ENCODE measurements around the gene TRPT1. TPM values are rescaled to one million over a fixed set of nuclear protein-coding genes. Genes with fewer than 3 reads are reported as not detected.

TRPT1 gene
- total and polyA plus RNA-seq, 2 donors, result 12.7 to 45.3 TPM

- DNase-seq (ENCODE audit: extremely low spot score), result no peak
- Histone ChIP-seq H3K27ac (ENCODE audit: low read depth) (peak overlapping the region; percentile 35), H3K36me3 (ENCODE audit: insufficient read depth) (no peaks in the 10 kb centered on the region), H3K4me3 (ENCODE audit: low read depth, low read length) (no peak overlapping the region), H3K4me1 (ENCODE audit: insufficient read depth) (no peaks in the 10 kb centered on the region)
- 74% methylated on average over 23 of the region's 23 CpGs for WGBS
Observed at GRCh38 chr11:64208086-64208795, 17.7 kb downstream of the TRPT1 start.

DNA sequence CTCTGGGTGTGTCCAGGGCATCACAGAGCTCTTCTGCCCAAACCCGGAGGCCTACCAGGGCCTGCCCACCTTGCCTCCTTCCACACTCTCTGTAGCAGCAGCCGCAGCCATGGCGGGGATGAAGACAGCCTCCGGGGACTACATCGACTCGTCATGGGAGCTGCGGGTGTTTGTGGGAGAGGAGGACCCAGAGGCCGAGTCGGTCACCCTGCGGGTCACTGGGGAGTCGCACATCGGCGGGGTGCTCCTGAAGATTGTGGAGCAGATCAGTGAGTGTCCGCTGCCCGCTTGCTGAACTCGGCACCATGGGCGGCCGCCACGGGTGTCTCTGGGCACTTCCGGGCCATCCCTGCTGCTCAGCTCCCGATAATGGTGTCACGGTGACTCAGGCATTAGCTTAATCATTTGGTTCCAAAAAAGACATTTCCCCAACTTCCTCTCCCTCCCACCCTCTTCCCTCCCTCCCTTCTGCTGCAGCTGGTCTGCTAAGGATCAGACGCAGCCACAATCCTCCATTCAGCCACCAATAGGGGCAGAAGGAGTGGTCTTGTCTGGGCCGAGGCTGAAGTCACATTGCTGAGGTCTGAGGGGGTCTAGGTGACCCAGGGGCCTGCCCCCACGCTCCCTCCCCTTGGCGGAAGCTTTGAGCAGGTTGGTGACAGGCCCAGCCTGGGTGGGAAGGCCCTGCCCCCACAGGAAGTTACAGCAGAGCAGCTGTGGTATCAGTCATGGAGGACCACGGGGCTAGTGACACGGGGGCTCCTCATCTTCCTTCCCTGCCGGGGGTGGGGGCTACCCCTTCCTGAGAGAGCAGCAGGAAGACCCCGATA is 18.5 kb downstream of the TRPT1 start:
- Histone ChIP-seq H3K27ac (ENCODE audit: low read depth) (peak overlapping the region; percentile 54), H3K36me3 (ENCODE audit: insufficient read depth) (no peaks in the 10 kb centered on the region), H3K4me1 (ENCODE audit: insufficient read depth) (no peaks in the 10 kb centered on the region), H3K4me3 (ENCODE audit: low read depth, low read length) (peak overlapping the region; percentile 21)
- 49% methylated on average over 30 of the region's 30 CpGs for WGBS
- DNase-seq (ENCODE audit: extremely low spot score), result no peak

GRCh38 chr11:64206457-64207255 is 19.3 kb downstream of the TRPT1 start, which contains the start of gene FERMT3:
TSS of gene FERMT3 (plus strand) at chr11:64206721. CDS start at chr11:64207365, 644 bp downstream.
- DNase-seq (ENCODE audit: extremely low spot score), result no peak
- Histone ChIP-seq H3K4me1 (ENCODE audit: insufficient read depth) (no peaks in the 10 kb centered on the region), H3K4me3 (ENCODE audit: low read depth, low read length) (peak within 1 kb of the TSS; percentile 21), H3K36me3 (ENCODE audit: insufficient read depth) (no peaks in the 10 kb centered on the region), H3K27ac (ENCODE audit: low read depth) (peak within 1 kb of the TSS; percentile 54)
- 77% methylated on average over 27 of the region's 27 CpGs for WGBS

- WGBS, result 22% methylated on average over 7 of the region's 7 CpGs
- Histone ChIP-seq H3K27ac (ENCODE audit: low read depth) (no peak overlapping the region), H3K4me3 (ENCODE audit: low read depth, low read length) (no peak overlapping the region), H3K4me1 (ENCODE audit: insufficient read depth) (no peaks in the 10 kb centered on the region), H3K36me3 (ENCODE audit: insufficient read depth) (no peaks in the 10 kb centered on the region)
- DNase-seq (ENCODE audit: extremely low spot score), result peak; percentile 73
Observed at GRCh38 chr11:64204464-64204989, 21.5 kb downstream of the TRPT1 start.

DNA sequence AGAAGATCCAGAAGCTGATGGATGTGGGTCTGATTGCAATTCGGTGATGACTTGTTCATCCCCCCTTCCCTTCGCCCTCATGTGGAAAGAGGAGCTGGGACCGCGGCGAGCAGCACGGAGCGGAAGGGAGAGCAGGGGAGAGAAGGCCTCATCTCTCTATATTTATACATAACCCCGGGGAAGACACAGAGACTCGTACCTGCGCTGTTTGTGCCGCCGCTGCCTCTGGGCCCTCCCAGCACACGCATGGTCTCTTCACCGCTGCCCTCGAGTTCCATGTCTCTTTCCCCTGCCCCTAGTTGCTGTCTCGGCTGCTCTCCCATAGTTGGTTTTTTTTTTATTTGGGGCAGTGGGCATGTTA is 21.9 kb downstream of the TRPT1 start:
- H3K27ac ChIP-seq (ENCODE audit: low read depth), result no peak overlapping the region
- no peak for DNase-seq (ENCODE audit: extremely low spot score)
- H3K4me1 ChIP-seq (ENCODE audit: insufficient read depth), result no peaks in the 10 kb centered on the region
- no peaks in the 10 kb centered on the region for H3K36me3 ChIP-seq (ENCODE audit: insufficient read depth)
- no peak overlapping the region for H3K4me3 ChIP-seq (ENCODE audit: low read depth, low read length)
- WGBS, result 73% methylated on average over 16 of the region's 16 CpGs

- no peak for DNase-seq (ENCODE audit: extremely low spot score)
- WGBS, result 89% methylated on average over 27 of the region's 27 CpGs
- no peak overlapping the region for H3K27ac ChIP-seq (ENCODE audit: low read depth)
- H3K4me1 ChIP-seq (ENCODE audit: insufficient read depth), result no peaks in the 10 kb centered on the region
- H3K4me3 ChIP-seq (ENCODE audit: low read depth, low read length), result no peak overlapping the region
- no peaks in the 10 kb centered on the region for H3K36me3 ChIP-seq (ENCODE audit: insufficient read depth)
Observed at GRCh38 chr11:64203421-64204079, 22.4 kb downstream of the TRPT1 start.

GRCh38 chr11:64202992-64203391 is 23.0 kb downstream of the TRPT1 start:
- no peak for DNase-seq (ENCODE audit: extremely low spot score)
- WGBS, result 96% methylated on average over 9 of the region's 9 CpGs
- Histone ChIP-seq H3K4me3 (ENCODE audit: low read depth, low read length) (no peak overlapping the region), H3K27ac (ENCODE audit: low read depth) (no peak overlapping the region), H3K4me1 (ENCODE audit: insufficient read depth) (no peaks in the 10 kb centered on the region), H3K36me3 (ENCODE audit: insufficient read depth) (no peaks in the 10 kb centered on the region)

- 68% methylated on average over 3 of the region's 3 CpGs for WGBS
- no peak overlapping the region for H3K27ac ChIP-seq (ENCODE audit: low read depth)
- peaks cover 2% of the 10 kb centered on the region for H3K36me3 ChIP-seq (ENCODE audit: insufficient read depth)
- no peaks in the 10 kb centered on the region for H3K4me1 ChIP-seq (ENCODE audit: insufficient read depth)
- H3K4me3 ChIP-seq (ENCODE audit: low read depth, low read length), result no peak overlapping the region
- no peak for DNase-seq (ENCODE audit: extremely low spot score)
Observed at GRCh38 chr11:64201543-64201942, 24.4 kb downstream of the TRPT1 start.

DNA sequence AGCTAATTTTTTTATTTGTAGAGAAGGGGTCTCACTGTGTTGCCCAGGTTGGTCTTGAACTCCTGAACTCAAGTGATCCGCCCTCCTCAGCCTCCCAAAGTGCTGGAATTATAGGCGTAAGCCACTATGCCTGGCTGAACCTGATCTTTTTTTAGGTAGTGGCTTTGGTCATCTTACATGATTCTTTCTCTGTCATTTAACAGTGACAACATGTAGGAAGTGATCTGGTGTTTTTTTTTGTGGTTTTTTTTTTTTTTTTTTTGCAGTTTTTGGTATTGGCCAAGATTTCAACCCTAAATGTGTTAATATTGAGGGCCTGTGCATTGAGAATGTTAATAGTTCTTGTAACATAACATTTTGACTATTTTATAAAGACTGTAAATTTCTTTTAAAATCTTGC is 27.5 kb downstream of the TRPT1 start:
- DNase-seq (ENCODE audit: extremely low spot score), result no peak
- no peak overlapping the region for H3K4me3 ChIP-seq (ENCODE audit: low read depth, low read length)
- H3K27ac ChIP-seq (ENCODE audit: low read depth), result no peak overlapping the region
- H3K4me1 ChIP-seq (ENCODE audit: insufficient read depth), result no peaks in the 10 kb centered on the region
- WGBS, result 98% methylated on average over 2 of the region's 2 CpGs
- peaks cover 4% of the 10 kb centered on the region for H3K36me3 ChIP-seq (ENCODE audit: insufficient read depth)

- H3K36me3 ChIP-seq (ENCODE audit: insufficient read depth), result peaks cover 4% of the 10 kb centered on the region
- WGBS, result 84% methylated on average over 9 of the region's 9 CpGs
Observed at GRCh38 chr11:64196626-64197025, 29.4 kb downstream of the TRPT1 start.

DNA sequence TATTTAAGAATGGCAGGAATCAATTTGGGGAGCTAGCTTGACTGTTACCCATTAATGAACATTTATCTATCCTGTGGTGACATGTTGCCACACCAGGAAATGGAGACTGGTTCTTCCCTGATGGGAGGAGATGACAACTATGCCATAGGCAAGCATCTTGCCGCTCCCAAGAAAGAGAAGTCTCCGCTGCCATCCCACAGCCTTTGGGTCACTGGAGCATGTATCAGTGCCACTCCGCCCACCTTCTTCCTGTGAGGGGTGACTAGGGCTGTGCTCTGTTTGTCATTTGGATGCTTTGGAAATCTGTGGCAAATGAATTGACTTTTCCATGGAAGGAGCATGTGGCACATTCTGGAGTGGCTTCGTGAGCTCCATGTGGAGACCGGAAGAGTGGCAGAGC is 33.6 kb downstream of the TRPT1 start:
- Histone ChIP-seq H3K4me1 (ENCODE audit: insufficient read depth) (no peaks in the 10 kb centered on the region), H3K36me3 (ENCODE audit: insufficient read depth) (peaks cover 4% of the 10 kb centered on the region), H3K4me3 (ENCODE audit: low read depth, low read length) (no peak overlapping the region), H3K27ac (ENCODE audit: low read depth) (no peak overlapping the region)
- 93% methylated on average over 5 of the region's 5 CpGs for WGBS
- no peak for DNase-seq (ENCODE audit: extremely low spot score)

More at GRCh38 chr11:64196626-64197025, 29.4 kb downstream of the TRPT1 start:
- Histone ChIP-seq H3K4me3 (ENCODE audit: low read depth, low read length) (no peak overlapping the region), H3K4me1 (ENCODE audit: insufficient read depth) (no peaks in the 10 kb centered on the region), H3K27ac (ENCODE audit: low read depth) (no peak overlapping the region)
- no peak for DNase-seq (ENCODE audit: extremely low spot score)

DNA sequence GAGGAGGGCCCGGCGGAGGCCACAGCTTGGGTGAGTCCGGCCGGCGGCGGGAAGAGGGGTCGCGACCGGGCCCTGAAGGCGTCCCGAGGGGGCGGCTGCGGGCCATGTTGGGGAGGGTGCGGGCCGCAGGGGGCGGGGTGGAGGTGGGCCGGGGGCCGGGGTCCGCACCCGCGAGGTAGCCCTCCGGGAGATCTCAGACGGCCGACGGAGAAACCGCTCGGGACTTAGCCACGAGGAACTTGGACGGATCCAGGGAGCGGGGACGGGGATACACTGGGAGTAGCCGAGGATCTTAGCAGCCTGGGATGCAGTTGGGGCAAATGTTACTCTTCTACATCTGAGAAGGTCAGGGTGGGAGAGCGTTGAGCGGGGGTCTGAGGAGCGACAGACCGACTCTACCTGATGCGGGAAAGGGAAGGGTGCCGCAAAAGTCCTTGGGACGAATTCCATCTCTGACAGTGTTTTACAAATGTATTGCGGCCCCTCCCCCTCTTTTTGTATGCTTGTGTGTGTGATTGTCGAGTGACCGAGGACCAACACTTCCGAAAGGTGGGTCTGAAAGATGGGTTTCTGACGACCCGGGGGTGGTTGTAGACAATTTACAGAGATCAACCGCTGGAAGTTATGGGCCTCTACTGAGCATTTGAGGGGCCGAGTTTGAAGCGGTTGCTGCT is 39.4 kb downstream of the TRPT1 start:
- Histone ChIP-seq H3K27ac (ENCODE audit: low read depth) (no peak overlapping the region), H3K4me1 (ENCODE audit: insufficient read depth) (no peaks in the 10 kb centered on the region), H3K4me3 (ENCODE audit: low read depth, low read length) (no peak overlapping the region), H3K36me3 (ENCODE audit: insufficient read depth) (no peaks in the 10 kb centered on the region)
- no peak for DNase-seq (ENCODE audit: extremely low spot score)
- 2% methylated on average over 48 of the region's 48 CpGs for WGBS

Measured in urinary bladder (tissue), 4 donors.